ENCODE measurements around the gene STX4. TPM values are rescaled to one million over a fixed set of nuclear protein-coding genes. Genes with fewer than 3 reads are reported as not detected.

Gene STX4
- total RNA-seq, 4 donors from 2014 or later: 50.7 to 69.3 (median 63.9) TPM

DNA sequence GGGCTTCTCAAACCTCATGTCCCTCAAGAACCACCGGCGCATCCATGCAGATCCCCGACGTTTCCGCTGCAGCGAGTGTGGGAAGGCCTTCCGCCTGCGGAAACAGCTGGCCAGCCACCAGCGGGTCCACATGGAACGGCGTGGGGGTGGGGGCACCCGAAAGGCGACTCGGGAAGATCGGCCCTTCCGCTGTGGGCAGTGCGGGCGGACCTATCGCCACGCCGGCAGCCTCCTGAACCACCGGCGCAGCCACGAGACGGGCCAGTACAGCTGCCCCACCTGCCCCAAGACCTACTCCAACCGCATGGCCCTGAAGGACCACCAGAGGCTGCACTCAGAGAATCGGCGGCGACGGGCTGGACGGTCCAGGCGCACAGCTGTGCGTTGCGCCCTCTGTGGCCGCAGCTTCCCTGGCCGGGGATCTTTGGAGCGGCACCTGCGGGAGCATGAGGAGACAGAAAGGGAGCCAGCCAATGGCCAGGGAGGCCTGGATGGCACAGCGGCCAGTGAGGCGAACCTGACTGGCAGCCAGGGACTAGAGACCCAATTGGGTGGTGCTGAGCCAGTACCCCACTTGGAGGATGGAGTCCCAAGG is 46.8 kb downstream of the STX4 start:
- no peak overlapping the region for H3K4me3 ChIP-seq
- TF ChIP-seq POLR2A (IDR thresholded peaks at IDR 0.05) (no peak), EP300 (IDR thresholded peaks at IDR 0.05) (no peak)
- TF ChIP-seq, protein P1, sequence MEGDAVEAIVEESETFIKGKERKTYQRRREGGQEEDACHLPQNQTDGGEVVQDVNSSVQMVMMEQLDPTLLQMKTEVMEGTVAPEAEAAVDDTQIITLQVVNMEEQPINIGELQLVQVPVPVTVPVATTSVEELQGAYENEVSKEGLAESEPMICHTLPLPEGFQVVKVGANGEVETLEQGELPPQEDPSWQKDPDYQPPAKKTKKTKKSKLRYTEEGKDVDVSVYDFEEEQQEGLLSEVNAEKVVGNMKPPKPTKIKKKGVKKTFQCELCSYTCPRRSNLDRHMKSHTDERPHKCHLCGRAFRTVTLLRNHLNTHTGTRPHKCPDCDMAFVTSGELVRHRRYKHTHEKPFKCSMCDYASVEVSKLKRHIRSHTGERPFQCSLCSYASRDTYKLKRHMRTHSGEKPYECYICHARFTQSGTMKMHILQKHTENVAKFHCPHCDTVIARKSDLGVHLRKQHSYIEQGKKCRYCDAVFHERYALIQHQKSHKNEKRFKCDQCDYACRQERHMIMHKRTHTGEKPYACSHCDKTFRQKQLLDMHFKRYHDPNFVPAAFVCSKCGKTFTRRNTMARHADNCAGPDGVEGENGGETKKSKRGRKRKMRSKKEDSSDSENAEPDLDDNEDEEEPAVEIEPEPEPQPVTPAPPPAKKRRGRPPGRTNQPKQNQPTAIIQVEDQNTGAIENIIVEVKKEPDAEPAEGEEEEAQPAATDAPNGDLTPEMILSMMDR (IDR thresholded peaks at IDR 0.05): no peak
- H3K27ac ChIP-seq: no peak overlapping the region
- H3K9me3 ChIP-seq: no peaks in the 10 kb centered on the region
- no peaks in the 10 kb centered on the region for H3K27me3 ChIP-seq
- 94 to 95% methylated on average over 27 to 31 of the region's 40 CpGs for WGBS, 2 donors
- H3K36me3 ChIP-seq: peaks cover 0 to 92% (median 15%) of the 10 kb centered on the region in 3 donors
- no peak for DNase-seq (ENCODE audit: low spot score in 2 of 2)
- H3K4me1 ChIP-seq: peaks cover 0 to 38% (median 3%) of the 10 kb centered on the region in 4 donors

DNA sequence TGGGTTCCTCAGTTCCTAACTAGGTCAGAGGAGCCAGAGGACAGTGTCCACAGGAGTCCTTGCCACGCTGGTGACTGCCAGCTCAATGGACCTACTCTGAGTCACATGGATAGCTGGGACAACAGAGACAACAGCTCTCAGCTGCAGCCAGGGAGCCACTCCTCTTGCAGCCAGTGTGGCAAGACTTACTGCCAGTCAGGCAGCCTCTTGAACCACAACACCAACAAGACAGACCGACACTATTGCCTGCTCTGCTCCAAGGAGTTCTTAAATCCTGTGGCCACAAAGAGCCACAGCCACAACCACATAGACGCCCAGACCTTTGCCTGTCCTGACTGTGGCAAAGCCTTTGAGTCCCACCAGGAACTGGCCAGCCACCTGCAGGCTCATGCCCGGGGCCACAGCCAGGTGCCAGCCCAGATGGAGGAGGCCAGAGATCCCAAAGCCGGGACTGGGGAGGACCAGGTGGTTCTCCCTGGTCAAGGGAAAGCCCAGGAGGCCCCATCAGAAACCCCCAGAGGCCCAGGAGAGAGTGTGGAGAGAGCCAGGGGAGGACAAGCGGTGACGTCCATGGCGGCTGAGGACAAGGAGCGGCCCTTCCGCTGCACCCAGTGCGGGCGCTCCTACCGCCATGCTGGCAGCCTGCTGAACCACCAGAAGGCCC is 47.5 kb downstream of the STX4 start:
- H3K27ac ChIP-seq: no peak overlapping the region
- 89 to 92% methylated on average over 11 to 12 of the region's 13 CpGs for WGBS, 2 donors
- H3K27me3 ChIP-seq: no peaks in the 10 kb centered on the region
- no peak overlapping the region for H3K4me3 ChIP-seq
- peaks cover 0 to 30% (median 0%) of the 10 kb centered on the region in 4 donors for H3K4me1 ChIP-seq
- no peak for DNase-seq (ENCODE audit: low spot score in 2 of 2)
- peaks cover 0 to 99% (median 15%) of the 10 kb centered on the region in 3 donors for H3K36me3 ChIP-seq
- no peak for TF ChIP-seq POLR2A (IDR thresholded peaks at IDR 0.05)
- TF ChIP-seq, protein P1 (IDR thresholded peaks at IDR 0.05): no peak
- no peak for TF ChIP-seq EP300 (IDR thresholded peaks at IDR 0.05)
- no peaks in the 10 kb centered on the region for H3K9me3 ChIP-seq

DNA sequence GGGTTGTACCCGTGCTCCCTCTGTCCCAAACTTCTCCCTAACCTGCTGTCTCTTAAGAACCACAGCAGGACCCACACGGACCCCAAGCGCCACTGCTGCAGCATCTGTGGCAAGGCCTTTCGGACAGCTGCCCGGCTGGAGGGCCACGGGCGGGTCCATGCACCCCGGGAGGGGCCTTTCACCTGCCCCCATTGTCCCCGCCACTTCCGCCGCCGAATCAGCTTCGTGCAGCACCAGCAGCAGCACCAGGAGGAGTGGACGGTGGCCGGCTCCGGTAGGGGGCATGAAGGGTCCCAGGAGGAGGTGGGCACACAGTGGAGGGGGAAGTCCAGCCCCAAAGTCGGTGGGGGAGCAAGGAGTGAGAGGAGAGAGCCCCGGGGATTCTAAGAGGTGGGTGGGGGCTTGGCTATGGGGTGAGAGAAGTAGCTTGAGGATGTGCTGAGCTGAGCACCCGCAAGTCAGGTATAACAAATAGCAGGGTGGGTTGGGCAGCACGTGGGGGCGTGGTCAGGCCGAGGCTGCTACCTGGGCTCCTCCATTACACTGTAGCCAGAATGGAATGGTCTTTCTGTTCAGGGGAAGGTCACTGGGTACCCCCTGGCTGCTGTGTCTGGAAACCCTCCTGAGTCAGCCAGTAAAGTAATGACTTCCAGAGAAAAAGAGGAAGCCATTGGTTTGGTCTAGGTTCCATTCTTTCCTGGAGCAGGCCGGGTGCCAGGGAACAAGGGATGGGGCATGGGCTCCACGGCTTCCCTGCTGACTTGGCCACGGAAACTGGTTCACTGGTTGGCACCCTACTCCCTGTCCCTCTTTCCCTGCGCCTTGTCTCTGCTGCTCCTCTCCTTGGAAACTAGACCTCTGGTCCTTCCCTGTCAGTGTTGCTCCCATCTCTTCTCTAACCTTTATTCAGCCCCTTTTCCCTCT is 48.3 kb downstream of the STX4 start:
- Histone ChIP-seq H3K36me3 (peaks cover 0 to 99% (median 15%) of the 10 kb centered on the region in 3 donors), H3K4me3 (no peak overlapping the region), H3K27me3 (no peaks in the 10 kb centered on the region), H3K9me3 (no peaks in the 10 kb centered on the region), H3K27ac (no peak overlapping the region), H3K4me1 (peaks cover 0 to 25% (median 0%) of the 10 kb centered on the region in 4 donors)
- WGBS, 2 donors: 81 to 83% methylated on average over 24 to 25 of the region's 26 CpGs
- no peak for TF ChIP-seq EP300 (IDR thresholded peaks at IDR 0.05)
- no peak for TF ChIP-seq POLR2A (IDR thresholded peaks at IDR 0.05)
- TF ChIP-seq, protein P1 (IDR thresholded peaks at IDR 0.05): no peak
- no peak for DNase-seq (ENCODE audit: low spot score in 2 of 2)

DNA sequence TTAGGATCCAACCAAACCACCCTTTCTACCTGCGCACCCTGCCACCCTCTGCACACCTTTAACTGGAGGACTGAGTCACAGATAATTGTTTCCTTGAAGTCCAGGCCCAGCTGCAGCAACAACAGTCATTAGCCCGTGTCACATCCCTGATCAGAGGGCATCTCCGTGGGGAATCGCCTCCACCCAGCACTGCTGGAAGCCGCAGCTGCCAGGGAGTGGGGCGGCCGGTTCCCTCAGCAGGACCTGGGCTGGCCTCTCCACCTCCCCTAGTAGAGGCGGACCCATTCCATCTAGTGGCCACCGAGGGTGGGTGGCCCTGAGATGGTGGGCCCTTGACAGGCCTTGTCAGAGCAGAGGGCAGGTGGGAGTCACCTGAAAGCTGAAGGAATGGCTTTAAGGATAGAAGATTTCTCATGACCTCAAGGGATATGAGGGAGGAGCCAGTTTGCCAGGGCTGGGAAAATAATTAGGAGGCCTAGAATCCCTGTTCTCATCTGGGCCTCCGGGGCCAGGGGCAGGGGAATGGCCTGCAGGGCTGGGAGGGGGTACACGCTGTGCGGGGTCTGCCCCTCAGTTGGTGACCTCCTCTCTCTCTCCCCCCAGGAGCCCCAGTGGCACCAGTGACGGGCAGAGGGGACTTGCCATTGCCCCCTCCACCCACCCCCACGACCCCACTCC is 49.1 kb downstream of the STX4 start:
- no peak overlapping the region for H3K4me3 ChIP-seq
- peaks cover 0 to 99% (median 11%) of the 10 kb centered on the region in 3 donors for H3K36me3 ChIP-seq
- H3K9me3 ChIP-seq: no peaks in the 10 kb centered on the region
- H3K27ac ChIP-seq: no peak overlapping the region
- H3K27me3 ChIP-seq: no peaks in the 10 kb centered on the region
- 59 to 67% methylated on average over 9 to 14 of the region's 14 CpGs for WGBS, 2 donors
- DNase-seq (ENCODE audit: low spot score in 2 of 2): no peak
- TF ChIP-seq POLR2A (IDR thresholded peaks at IDR 0.05) (no peak), EP300 (IDR thresholded peaks at IDR 0.05) (no peak)
- TF ChIP-seq, protein P1 (IDR thresholded peaks at IDR 0.05): no peak
- H3K4me1 ChIP-seq: peaks cover 0 to 25% (median 0%) of the 10 kb centered on the region in 4 donors
